Endometrium (tissue), 2 donors: Measurements from ENCODE around the gene HJURP.
"Not testable (repeated sequence)": the region's sequence is repeated elsewhere in the genome, so short reads cannot be mapped to it uniquely, and the experiment has no call there.

Experiments
- FAIRE-seq: peaks from 2 replicates; lab custom pipeline; 2012; peaks lifted over from hg19 to GRCh38; lab: Jason Lieb, UNC
- donor health status: control.
- donor health status: control.

HJURP gene, protein sequence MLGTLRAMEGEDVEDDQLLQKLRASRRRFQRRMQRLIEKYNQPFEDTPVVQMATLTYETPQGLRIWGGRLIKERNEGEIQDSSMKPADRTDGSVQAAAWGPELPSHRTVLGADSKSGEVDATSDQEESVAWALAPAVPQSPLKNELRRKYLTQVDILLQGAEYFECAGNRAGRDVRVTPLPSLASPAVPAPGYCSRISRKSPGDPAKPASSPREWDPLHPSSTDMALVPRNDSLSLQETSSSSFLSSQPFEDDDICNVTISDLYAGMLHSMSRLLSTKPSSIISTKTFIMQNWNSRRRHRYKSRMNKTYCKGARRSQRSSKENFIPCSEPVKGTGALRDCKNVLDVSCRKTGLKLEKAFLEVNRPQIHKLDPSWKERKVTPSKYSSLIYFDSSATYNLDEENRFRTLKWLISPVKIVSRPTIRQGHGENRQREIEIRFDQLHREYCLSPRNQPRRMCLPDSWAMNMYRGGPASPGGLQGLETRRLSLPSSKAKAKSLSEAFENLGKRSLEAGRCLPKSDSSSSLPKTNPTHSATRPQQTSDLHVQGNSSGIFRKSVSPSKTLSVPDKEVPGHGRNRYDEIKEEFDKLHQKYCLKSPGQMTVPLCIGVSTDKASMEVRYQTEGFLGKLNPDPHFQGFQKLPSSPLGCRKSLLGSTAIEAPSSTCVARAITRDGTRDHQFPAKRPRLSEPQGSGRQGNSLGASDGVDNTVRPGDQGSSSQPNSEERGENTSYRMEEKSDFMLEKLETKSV

DNA sequence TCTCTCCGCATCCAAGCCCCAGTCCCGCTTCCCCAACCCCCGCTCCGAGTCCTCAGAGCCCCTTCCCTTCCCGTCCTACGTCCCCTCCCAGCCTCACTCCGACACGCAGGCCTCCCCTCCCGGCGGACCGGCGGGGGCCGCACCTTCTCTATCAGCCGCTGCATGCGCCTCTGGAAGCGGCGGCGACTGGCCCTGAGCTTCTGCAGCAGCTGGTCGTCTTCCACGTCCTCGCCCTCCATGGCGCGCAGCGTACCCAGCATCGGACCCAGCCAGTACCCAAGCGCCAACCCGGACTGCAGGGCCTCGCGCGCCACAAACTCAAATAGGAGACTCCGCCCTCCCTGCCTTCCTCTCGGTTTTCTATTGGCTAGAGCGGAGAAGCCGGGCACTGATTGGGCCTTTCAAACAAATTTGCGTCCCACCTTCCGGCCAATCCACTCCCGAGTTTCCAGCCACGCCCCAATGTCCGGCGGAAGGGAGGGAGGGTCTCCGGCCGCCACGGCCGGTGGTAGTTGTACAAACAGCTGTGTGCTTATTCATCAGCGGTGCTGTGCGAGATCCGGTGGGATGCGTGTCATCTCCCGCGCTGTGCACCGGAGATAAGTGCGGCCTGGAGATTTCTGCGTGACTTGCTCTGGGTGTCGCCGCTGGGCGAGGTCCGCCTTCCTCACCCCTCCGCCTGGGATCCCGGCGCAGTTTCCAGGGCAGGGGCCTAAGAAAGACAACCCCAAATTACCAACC lies at the start of gene HJURP:
Gene HJURP, minus strand, starts transcription at position 295 of the 741 bp plus-strand sequence. Its CDS starts 35 bp downstream, at position 260.
- peak; percentile 93 for FAIRE-seq

DNA sequence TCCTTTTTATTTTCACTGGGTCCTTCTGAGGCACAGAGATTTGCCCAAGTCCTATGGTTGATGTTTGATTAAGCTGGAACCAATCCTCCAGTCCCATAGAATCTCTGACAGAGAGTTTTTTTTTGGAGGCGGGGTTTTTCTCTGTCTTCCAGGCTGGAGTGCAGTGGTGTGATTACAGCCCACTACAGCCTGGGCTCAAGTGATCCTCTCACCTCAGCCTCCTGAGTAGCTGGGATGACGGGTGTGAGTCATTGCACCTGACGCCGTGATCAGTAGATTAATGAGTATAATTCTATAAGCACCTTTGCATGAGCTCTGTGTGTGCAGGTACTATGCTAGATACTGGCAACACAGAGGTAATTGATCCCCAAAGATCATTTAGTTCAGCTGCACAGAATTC lies 47.5 kb upstream of the HJURP start:
- no peak for FAIRE-seq

DNA sequence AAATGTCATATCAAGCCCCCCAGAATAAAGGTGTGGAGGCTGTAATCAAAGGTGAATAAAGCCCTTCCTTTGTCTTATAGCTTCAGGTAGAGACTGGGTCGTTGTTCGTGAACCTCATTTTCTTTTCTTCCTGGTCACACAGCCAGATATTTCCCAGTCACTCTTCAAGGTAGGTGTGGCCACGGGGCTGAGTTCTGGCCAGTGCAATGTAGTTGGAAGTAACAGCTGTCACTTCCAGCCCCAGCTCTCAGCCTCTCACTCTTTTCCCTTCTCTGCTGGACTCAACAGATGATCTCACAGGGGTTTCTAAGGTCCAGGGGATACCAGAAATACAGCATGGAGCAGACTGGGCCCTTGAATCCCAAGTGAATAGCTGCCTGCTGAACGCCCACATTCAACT lies 47.0 kb upstream of the HJURP start:
- no peak for FAIRE-seq

DNA sequence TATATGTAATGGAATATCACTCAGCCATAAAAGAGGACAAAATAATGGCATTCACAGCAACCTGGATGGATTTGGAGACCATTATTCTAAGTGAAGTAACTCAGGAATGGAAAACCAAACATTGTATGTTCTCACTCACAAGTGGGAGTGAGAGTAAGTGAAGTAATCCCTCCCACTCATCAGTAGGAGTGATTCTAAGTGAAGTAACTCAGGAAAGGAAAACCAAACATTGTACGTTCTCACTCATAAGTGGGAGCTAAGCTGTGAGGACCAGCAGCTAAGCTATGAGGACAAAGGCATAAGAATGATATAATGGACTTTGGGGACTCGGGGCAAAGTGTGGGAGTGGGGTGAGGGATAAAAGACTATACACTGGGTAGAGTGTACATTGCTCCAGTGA lies 41.9 kb upstream of the HJURP start:
- not testable (repeated sequence) for FAIRE-seq

DNA sequence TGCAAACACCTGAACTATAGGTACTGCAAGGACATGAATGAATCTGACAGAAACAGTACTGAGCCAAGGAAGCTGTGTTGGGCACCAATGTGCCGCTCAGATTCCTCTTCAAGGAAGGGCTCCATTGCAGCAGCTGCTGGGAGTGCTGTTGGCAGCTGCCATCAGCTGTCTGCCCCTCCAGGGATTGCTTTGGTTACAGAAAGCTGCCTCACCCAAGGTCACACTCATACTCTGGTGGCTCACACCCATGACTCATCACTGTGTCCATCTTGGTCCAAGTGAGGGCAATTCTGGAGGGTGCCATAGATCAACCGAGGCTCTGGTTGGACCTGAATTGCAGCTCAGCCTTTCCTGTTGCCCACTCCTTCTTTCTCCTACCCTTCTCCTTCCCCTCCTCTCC lies 38.5 kb upstream of the HJURP start:
- FAIRE-seq: no peak

DNA sequence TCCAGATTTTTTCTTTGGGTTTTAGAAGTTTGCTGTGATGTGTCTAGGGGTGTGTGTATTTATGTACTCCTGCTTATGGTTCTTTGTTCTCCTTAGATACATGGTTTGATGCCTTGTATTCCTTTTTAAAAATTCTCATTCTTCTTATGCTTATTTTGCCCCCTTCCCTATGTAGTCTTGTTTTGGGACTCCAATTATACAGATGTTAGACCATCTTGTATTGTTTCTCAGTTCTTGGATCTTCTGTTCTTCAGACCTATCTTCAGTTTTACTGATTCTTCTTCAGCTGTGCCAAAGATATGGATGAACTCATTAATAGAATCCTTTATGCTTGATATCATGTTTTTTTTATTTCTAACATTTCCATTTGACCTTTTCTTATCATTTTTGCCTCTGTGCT lies 28.0 kb upstream of the HJURP start:
- FAIRE-seq: no peak

DNA sequence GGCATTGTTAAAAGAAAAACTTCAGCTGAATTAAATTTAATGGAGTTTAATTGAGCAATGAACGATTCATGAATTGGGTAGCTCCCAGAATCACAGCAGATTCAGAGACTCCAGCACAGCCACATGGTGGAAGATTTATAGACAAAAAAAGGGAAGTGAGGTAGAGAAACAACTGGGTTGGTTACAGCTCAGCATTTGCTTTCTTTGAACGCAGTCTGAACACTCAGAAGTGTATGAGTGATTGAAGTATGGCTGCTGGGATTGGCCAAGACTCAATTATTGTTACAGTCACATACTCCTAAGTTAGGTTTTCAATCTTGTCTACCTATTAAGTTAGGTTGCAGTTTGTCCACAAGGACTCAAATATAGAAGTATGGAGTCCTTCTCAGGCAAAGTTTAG lies 17.8 kb upstream of the HJURP start:
- FAIRE-seq: not testable (repeated sequence)

DNA sequence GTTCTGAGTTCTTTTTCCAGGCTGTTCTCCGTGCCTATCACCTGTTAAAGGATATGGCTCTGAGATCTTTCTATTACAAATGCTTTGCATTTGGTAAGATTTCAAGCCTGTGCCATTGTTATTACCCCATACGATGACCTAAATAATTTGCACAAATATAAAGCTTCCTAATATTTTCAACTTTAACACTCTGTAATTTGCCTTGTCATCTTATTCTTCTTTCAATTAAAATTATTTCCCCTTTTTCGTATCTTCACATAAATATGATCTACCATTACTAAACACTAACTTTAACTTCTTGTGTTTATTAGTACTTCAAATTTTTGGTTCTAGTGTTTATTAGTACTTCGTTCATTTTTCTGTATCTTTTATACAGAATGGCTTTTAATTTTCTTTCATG lies 17.1 kb upstream of the HJURP start:
- FAIRE-seq: no peak

DNA sequence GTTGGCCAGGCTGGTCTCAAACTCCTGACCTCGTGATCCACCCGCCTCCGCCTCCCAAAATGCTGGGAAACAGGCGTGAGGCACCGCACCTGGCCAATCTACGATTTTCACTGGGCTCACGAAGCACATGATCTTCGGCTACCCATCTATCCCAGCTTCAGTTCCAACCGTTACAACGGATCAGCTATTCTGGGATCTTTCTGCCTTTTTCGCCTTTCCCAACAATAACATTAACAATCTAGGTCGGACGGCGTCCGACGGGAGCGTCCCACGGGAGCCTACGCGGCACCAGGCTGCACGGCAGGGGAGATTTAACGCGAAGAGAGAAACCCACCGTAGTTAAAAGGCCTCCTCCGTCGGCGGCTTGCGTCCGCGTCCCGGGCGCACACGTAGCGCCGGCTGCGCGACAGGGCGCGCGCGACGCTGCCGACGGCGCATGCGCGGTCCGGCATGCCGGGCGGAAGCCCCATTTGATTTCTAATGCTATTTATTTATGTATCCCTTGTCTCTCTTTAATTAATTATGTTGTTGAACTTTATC lies 13.7 kb upstream of the HJURP start, which contains the start of gene MSL3B:
Gene MSL3B, minus strand, starts transcription at position 394 of the 540 bp plus-strand sequence.
- FAIRE-seq: no peak

DNA sequence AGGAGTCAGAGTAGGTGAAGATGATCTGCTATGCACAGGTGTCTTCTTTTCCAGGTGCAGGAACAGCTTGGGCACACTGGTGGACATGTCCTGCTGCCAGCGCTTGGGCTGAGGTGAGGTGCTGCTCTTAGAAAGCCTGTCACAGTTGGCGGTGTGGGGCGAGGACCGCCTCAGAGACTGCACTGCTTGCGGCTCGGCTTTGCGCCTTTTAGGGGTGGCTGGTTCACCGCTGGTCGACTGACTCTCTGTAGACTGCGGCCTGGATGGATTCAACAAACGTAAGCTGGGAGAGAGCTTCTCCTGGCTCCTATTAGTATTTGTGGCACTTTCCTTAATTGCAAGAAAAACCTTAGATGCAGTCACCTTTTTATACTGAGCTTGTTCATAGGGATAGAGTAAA lies 12.1 kb upstream of the HJURP start:
- no peak for FAIRE-seq

DNA sequence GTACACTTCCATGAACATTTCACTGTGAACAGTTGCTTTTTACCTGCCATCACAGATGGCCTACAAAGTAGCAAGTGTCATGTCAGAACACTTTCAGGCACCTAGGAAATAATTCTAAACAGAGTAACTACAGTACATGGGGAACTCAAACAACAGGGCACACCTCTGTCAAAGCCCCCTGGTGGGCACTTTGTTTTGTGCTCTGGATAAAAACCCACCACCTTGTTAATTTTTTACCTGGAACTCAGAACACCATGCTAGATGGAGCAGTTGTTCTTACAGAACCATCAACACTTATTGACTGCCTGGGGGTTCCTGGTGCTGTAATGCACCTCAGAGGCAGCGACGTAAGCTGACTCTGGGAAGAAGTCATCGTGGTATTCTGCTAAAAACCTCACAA lies 11.5 kb upstream of the HJURP start:
- no peak for FAIRE-seq

DNA sequence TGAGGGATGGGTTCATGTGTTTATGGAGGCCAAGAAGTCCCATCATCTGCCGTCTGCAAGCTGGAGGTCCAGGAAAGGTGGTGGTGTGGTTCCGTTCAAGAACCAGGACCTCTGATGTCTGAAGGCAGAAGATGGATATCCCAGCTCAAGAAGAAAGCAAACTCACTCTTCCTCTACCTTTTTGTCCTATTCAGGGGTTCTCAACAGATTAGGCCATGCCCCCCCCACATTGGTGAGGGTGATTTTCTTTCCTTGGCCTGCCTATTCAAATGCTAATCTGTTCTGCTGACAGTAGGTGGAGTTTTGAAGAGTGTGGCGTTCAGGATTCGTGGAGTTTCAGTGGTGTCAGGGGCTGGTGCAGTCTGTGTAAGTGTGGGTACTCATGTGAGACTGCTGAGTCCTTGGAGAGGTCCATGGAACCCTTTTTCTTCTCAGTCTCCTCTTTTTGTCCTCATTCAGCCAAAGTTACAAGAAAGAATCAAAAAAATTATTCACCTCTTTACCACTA lies 8.0 kb upstream of the HJURP start:
- FAIRE-seq: no peak

DNA sequence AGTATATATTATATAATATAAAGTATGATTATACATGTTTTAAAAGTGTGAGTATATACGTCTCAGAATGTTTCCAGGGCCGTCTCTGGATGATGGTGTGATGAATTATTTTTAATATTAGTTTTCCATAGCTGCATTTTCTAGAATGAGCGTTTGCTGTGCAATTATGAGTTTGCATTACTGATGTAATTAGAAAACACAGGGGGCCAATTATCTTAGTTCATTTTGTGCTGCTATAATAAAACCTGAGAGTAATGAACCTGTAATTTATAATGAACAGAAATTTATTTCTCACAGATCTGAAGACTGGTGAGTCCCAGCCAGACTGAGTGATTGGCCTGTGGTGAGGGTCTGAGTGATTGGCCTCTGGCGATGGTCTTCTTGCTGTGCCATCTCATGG lies 4.0 kb upstream of the HJURP start:
- no peak for FAIRE-seq

DNA sequence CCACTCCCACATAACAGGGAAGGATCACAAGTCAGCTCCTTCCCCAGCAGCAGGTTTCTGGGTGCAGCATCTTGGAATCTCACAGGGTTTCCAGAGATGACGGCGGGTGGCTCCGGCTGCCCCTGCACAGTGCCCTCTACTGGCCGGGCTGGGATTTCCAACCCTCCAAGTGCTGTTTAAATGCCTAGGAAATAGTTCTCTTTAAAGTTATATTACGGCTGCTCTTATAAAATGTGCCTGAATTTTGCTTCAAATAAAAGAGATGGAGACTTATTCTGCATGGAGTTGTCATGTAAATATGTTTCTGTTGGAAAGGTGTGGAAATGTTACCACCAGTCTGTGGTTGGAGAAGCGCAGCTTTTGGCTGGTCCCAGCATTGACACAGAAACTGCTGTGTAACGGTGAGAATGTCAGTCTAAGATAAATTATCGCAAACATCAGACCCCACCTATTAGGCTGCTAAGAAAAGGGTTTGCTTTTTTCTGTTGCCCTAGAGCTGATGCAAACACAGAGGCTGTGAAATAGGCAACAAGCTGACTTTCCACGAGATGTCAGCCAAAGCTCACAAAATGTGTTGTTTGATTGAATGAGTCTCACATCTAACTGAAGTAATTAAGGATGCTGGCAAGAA lies 3.3 kb upstream of the HJURP start:
- FAIRE-seq: no peak

DNA sequence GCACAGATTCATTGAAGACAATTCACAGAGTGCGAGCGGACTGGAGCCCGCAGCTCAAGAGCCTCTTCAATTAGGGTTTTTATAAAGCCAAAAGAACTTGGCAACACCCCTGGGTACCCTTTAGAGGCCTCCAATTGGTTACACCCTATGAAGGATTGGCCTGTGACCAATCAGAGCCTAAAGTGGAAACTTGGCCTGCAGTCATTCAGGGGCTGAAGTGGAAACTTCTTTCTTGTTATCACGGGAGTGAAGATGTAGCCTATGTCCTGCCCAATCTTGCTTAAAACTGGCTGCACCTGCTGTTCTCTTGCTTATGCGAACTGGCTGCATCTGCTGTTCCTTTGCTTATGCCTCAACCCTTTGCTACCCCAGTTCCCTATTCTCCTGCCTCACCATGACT lies 1.8 kb upstream of the HJURP start:
- no peak for FAIRE-seq

DNA sequence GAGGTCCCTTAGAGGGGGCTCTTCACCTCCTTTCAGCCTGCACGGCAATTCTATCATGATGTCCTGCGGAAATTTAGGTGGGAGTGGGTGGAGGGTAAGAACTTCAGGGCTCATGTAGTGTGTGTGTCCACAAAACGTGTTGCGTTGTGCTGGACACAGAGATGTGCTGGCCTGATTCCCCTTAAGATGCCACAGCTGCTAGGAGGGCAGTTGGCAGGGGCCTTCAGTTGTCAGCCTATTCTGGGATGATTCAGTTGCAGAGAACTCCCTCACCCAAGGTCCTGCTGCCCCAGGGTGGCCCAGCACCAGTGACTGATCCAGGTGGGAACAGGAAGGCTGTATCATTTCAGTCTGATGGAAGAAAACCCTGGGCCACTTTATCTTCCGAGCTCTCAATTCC lies 1.0 kb upstream of the HJURP start:
- FAIRE-seq: no peak

DNA sequence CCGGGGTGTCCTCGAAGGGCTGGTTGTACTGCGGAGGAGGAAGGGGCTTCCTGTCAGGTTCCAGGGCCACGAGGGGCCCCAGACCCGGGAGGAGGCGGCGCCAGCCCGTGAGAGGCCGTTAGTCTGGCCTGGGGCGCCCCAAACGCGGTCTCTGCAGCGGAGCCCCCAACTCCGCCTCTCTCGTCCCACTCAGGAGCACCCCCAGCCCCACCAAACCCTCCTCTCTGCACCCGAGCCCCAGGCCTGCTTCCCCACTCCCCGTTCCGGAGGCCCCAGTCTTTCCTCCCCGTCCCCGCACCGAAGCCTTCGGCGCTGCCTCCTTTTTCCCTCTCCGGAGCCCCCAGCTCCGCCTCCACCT lies 473 bp downstream of the HJURP start:
- no peak for FAIRE-seq

DNA sequence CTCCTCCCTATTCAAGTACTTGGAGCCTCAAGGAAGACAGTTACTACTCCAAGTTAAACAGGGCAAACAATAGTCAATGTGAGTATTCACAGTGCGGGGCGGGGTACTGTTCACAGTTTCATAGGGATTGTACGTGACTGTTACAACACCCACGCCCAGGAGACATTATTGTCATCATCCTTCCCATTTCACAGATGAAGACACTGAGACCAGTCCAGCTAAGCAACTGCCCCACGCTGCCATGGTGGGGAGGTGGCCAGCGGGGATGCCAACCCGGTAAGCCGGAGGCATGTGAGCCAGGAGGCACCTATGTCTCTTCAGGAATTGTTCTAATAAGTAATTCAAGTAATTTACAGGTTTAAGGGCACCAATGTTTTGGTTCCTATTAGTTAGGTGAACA lies 982 bp downstream of the HJURP start:
- no peak for FAIRE-seq

DNA sequence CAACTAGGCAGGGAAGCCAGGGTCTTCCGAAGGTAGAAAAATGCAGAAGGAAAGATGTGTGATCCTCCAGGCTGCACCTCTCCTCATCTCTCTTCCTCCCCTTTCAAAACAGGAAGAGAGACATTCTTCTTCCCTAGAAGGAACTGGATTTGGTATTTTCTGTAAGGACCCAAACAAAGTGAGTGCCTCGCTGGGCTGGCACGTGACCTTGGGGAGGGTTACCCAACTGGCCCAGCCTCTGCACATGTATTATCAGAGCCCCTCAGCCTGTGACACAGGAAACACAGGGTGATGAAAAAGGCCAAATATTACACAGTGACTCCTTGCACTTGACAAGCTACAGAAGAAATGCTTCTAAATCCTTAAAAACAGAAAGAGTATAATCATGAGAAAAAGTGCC lies 2.3 kb downstream of the HJURP start:
- no peak for FAIRE-seq

DNA sequence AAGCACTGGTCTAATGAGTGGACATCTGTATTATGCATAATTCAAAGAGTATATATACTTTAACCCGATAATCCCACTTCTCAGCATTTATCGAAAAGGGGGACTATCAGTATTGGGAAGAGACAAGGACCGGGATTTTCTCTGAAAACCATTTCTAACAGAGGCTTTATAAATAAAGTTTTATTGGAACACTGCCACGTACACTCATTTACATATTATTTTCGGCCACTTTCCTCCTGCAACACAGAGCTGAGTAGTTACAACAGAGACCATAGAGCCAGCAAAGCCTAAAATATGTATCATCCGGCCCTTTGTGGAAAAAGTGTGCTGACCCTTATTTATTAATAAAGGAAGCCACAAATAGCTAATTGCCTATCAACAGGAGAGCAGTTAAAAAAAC lies 3.2 kb downstream of the HJURP start:
- FAIRE-seq: no peak

DNA sequence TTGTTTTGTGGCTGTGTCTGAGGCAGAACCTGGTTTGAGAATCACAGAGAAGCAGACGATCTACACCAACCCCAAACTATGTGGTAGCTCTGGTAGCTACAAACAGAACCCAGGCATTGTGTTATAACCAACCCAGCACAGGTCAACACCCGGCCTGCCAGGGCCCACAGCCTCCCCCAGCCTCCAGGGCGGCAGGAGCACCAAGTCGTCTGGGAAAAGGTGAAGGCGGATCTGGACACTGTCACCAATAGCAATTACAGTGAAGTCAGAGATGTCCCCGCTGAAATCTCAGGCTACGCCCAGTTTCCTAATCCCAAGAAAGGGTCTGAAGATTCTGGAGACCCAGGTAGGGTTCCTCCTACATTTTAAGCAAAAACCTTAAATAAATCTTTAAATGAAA lies 3.6 kb downstream of the HJURP start:
- no peak for FAIRE-seq
